GM12878 (cell line): ENCODE measurements around the gene ADGRD1.

Experiments used
- CHD2 ChIP-seq: IDR thresholded peaks from 2 replicates; pipeline ENCODE4 v1.6.1; 2011; ENCODE audit warnings: low read depth, low read length, improper control_type of control experiment, borderline replicate concordance
- EZH2 ChIP-seq: IDR thresholded peaks from 2 replicates; pipeline ENCODE4 v1.6.1; 2012; ENCODE audit warnings: low read depth, mild to moderate bottlenecking, control low read depth, inconsistent platforms, low read length, borderline replicate concordance; ENCODE audit not compliant: control insufficient read depth

- TF ChIP-seq EZH2 (no peak), CHD2 (no peak)
These were observed 174.8 kb downstream of the ADGRD1 start for GRCh38 chr12:131128556-131128955.
